ENCODE data around the gene CACNA1B.

DNA sequence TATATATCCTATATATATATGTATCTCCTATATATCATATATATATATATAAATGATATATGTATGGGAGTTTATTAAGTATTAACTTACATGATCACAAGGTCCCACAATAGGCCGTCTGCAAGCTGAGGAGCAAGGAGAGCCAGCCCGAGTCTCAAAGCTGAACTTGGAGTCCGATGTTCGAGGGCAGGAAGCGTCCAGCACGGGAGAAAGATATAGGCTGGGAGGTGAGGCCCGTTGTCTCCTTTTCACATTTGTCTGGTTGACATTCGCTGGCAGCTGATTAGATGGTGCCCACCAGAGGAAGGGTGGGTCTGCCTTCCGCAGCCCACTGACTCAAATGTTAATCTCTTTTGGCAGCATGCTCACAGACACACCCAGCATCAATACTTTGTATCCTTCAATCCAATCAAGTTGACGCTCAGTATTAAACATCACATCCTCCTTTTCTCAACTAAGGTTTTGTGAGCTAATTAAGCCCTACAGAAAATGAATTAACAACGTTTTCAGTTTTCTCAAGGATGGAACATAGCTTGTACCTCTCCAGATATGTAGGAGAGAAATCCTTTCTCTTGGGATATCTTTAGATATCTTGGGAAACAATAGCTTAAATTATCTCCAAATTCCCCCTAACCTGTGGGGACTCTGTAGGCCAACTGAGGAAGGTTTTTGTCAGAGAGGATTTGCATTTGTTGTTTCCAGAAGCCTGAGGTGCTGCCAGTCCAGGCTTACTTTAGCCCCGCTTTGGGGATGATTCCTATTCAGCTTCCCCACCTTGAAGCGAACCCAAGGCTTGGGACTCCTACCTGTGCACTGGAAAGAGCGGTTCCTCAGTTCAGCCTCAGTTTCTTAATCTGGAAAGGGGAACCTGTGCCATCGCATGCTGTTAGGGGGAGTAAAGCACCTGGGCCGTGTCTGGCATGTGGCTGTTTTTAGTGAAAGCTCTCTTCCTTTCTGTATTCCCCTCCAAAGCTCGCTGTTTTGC, 163.2 kb downstream of the CACNA1B start:
- TF ChIP-seq, protein P1, sequence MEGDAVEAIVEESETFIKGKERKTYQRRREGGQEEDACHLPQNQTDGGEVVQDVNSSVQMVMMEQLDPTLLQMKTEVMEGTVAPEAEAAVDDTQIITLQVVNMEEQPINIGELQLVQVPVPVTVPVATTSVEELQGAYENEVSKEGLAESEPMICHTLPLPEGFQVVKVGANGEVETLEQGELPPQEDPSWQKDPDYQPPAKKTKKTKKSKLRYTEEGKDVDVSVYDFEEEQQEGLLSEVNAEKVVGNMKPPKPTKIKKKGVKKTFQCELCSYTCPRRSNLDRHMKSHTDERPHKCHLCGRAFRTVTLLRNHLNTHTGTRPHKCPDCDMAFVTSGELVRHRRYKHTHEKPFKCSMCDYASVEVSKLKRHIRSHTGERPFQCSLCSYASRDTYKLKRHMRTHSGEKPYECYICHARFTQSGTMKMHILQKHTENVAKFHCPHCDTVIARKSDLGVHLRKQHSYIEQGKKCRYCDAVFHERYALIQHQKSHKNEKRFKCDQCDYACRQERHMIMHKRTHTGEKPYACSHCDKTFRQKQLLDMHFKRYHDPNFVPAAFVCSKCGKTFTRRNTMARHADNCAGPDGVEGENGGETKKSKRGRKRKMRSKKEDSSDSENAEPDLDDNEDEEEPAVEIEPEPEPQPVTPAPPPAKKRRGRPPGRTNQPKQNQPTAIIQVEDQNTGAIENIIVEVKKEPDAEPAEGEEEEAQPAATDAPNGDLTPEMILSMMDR (IDR thresholded peaks at IDR 0.05): no peak
- no peak for TF ChIP-seq EP300 (IDR thresholded peaks at IDR 0.05)
- TF ChIP-seq POLR2A (IDR thresholded peaks at IDR 0.05): no peak
- no peak for TF ChIP-seq POLR2AphosphoS5 (IDR thresholded peaks at IDR 0.05)
